Measurements from ENCODE around the gene PPP3CA.

Gene PPP3CA

GRCh38 chr4:101288365-101289145 lies 58.8 kb downstream of the PPP3CA start:
- no peak for DNase-seq (ENCODE audit: low spot score)

GRCh38 chr4:101287324-101287723 lies 60.0 kb downstream of the PPP3CA start:
- no peak for DNase-seq (ENCODE audit: low spot score)

- no peak for DNase-seq (ENCODE audit: low spot score)
These were observed 60.7 kb downstream of the PPP3CA start for GRCh38 chr4:101286663-101287062.

- no peak for DNase-seq (ENCODE audit: low spot score)
These were observed 61.3 kb downstream of the PPP3CA start for GRCh38 chr4:101285985-101286384.

GRCh38 chr4:101284546-101284945 lies 62.8 kb downstream of the PPP3CA start:
- DNase-seq (ENCODE audit: low spot score): no peak

GRCh38 chr4:101283434-101283833 lies 63.9 kb downstream of the PPP3CA start:
- no peak for DNase-seq (ENCODE audit: low spot score)

GRCh38 chr4:101282076-101282844 lies 65.1 kb downstream of the PPP3CA start:
- peak; percentile 23 for DNase-seq (ENCODE audit: low spot score)

- DNase-seq (ENCODE audit: low spot score): no peak
These were observed 66.3 kb downstream of the PPP3CA start for GRCh38 chr4:101280866-101281600.

GRCh38 chr4:101279377-101279871 lies 67.9 kb downstream of the PPP3CA start:
- DNase-seq (ENCODE audit: low spot score): no peak

GRCh38 chr4:101277671-101278070 lies 69.7 kb downstream of the PPP3CA start:
- DNase-seq (ENCODE audit: low spot score): no peak

- no peak for DNase-seq (ENCODE audit: low spot score)
These were observed 70.7 kb downstream of the PPP3CA start for GRCh38 chr4:101276661-101277060.

- DNase-seq (ENCODE audit: low spot score): no peak
These were observed 72.2 kb downstream of the PPP3CA start for GRCh38 chr4:101274888-101275752.

- no peak for DNase-seq (ENCODE audit: low spot score)
These were observed 75.8 kb downstream of the PPP3CA start for GRCh38 chr4:101271516-101271915.

- no peak for DNase-seq (ENCODE audit: low spot score)
These were observed 77.6 kb downstream of the PPP3CA start for GRCh38 chr4:101269682-101270081.

- DNase-seq (ENCODE audit: low spot score): no peak
These were observed 81.5 kb downstream of the PPP3CA start for GRCh38 chr4:101265816-101266172.

- no peak for DNase-seq (ENCODE audit: low spot score)
These were observed 82.1 kb downstream of the PPP3CA start for GRCh38 chr4:101264993-101265815.

- DNase-seq (ENCODE audit: low spot score): no peak
These were observed 82.8 kb downstream of the PPP3CA start for GRCh38 chr4:101264512-101264911.

GRCh38 chr4:101262683-101263082 lies 84.6 kb downstream of the PPP3CA start:
- DNase-seq (ENCODE audit: low spot score): no peak

- no peak for DNase-seq (ENCODE audit: low spot score)
These were observed 87.5 kb downstream of the PPP3CA start for GRCh38 chr4:101259876-101260275.

GRCh38 chr4:101258883-101259282 lies 88.4 kb downstream of the PPP3CA start:
- DNase-seq (ENCODE audit: low spot score): no peak

- no peak for DNase-seq (ENCODE audit: low spot score)
These were observed 91.1 kb downstream of the PPP3CA start for GRCh38 chr4:101256222-101256621.
